K562 (cell line): ENCODE results near the gene MAP3K4. TPM values are rescaled to one million over a fixed set of nuclear protein-coding genes. Genes with fewer than 3 reads are reported as not detected.

Experiments
- ATAC-seq: fragments of 200-7000 bp; cut with Tn5 transposase; 3 replicates; pipeline ENCODE4 v1.9.1; 2020; ENCODE audit warnings: moderate library complexity
- BruUV-seq: library from RNA; stranded (reverse); fragments of 400-500 nt; replicated peaks from 2 replicates; lab custom pipeline; 2021; lab: Mats Ljungman, UMichigan
- CTCF ChIA-PET: fragments of 300-600 bp; formaldehyde crosslinking; extraction: SDS; loops from one replicate; lab custom pipeline; 2021; ENCODE audit warnings: low intra/inter-chr PET ratio; lab: Yijun Ruan, JAX
- POLR2A ChIA-PET: fragments of 300-600, 350-650 bp; sonication (Branson Sonifier 250); formaldehyde crosslinking; extraction: SDS; loops from one replicate; lab custom pipeline; 2021; ENCODE audit warnings: antibody characterized with exemption, inconsistent platforms; lab: Yijun Ruan, JAX
- DNase-seq, 4 experiments: peaks; one replicate each; pipeline versions ENCODE4 v3.0.0 to v3.0.0-alpha.2; 2011 to 2018; ENCODE audit warnings: low spot score in 3 of 4, mixed read lengths in 3 of 4; ENCODE audit errors: extremely low read depth in 1 of 4
- FAIRE-seq: peaks from 2 replicates; lab custom pipeline; 2011; peaks lifted over from hg19 to GRCh38; lab: Jason Lieb, UNC
- H2AFZ ChIP-seq: 2 replicates; pipeline ENCODE4 v1.6.0; 2011; ENCODE audit warnings: low read depth, low read length, control low read depth, inconsistent platforms
- H3K27ac ChIP-seq: fragments of 200-600 bp; 3 replicates; pipeline ENCODE4 v1.8.0; 2011; ENCODE audit warnings: low read depth, mild to moderate bottlenecking, control low read depth, inconsistent platforms, low read length, moderate library complexity, mixed read lengths; ENCODE audit errors: extremely low read depth
- H3K27me3 ChIP-seq, 2 experiments: fragments of 300-600 bp in 1 of 2; 2 replicates in 1 of 2; 3 replicates in 1 of 2; pipeline versions ENCODE4 v1.6.0 to v1.8.0; 2011; ENCODE audit warnings: inconsistent platforms in 2 of 2, low read length in 2 of 2, mild to moderate bottlenecking in 1 of 2, mixed read lengths in 1 of 2, moderate library complexity in 1 of 2; ENCODE audit not compliant: control insufficient read depth in 2 of 2, insufficient read depth in 2 of 2
- H3K36me3 ChIP-seq: fragments of 300-600 bp; 3 replicates; pipeline ENCODE4 v1.8.0; 2011; ENCODE audit warnings: mild to moderate bottlenecking, low read length, inconsistent platforms; ENCODE audit not compliant: control insufficient read depth, insufficient read depth
- H3K4me1 ChIP-seq, 2 experiments: fragments of 200-600 bp in 1 of 2; replicated peaks in 1 of 2; 2 replicates in 1 of 2; 3 replicates in 1 of 2; pipeline versions ENCODE4 v1.5.1 to v1.8.0; 2011; ENCODE audit warnings: inconsistent platforms in 2 of 2, low read length in 2 of 2, mild to moderate bottlenecking in 1 of 2, mixed read lengths in 1 of 2, moderate library complexity in 1 of 2; ENCODE audit not compliant: control insufficient read depth in 2 of 2, insufficient read depth in 2 of 2
- H3K4me2 ChIP-seq: 2 replicates; pipeline ENCODE4 v1.6.1; 2011; ENCODE audit warnings: low read length, control low read depth, inconsistent platforms, mixed read lengths; ENCODE audit not compliant: insufficient read depth
- H3K4me3 ChIP-seq: fragments of 200-600 bp; sonication (generic), shearing (Covaris generic); 2 replicates; pipeline ENCODE4 v1.5.1; 2016; ENCODE audit warnings: control low read depth, inconsistent platforms
- H3K79me2 ChIP-seq: fragments of 200-600 bp; 3 replicates; pipeline ENCODE4 v1.8.0; 2011; ENCODE audit warnings: low read length, inconsistent platforms; ENCODE audit not compliant: control insufficient read depth, insufficient read depth
- H3K9ac ChIP-seq, 2 experiments: 2 replicates each; pipeline versions ENCODE4 v1.6.0 to v1.6.1; 2011; ENCODE audit warnings: low read depth in 2 of 2, low read length in 2 of 2, control low read depth in 1 of 2, inconsistent platforms in 1 of 2, mild to moderate bottlenecking in 1 of 2, mixed read lengths in 1 of 2; ENCODE audit not compliant: insufficient read depth in 1 of 2
- H3K9me1 ChIP-seq: one replicate; pipeline ENCODE4 v1.6.0; 2011; ENCODE audit warnings: inconsistent platforms, mild to moderate bottlenecking, low read length, moderate library complexity; ENCODE audit not compliant: control insufficient read depth, insufficient read depth
- H3K9me3 ChIP-seq: replicated peaks from 2 replicates; pipeline ENCODE4 v1.5.1; 2011; ENCODE audit warnings: low read depth, low read length, inconsistent platforms; ENCODE audit not compliant: control insufficient read depth, insufficient read depth
- H4K20me1 ChIP-seq: replicated peaks from 2 replicates; pipeline ENCODE4 v1.6.1; 2011; ENCODE audit warnings: low read length, inconsistent platforms, mixed read lengths; ENCODE audit not compliant: control insufficient read depth, insufficient read depth
- KAT8 ChIP-seq: fragments of 450-650 bp; IDR thresholded peaks from 2 replicates; pipeline ENCODE4 v1.6.1; 2016; ENCODE audit warnings: low read depth, mild to moderate bottlenecking
- RB1 ChIP-seq: fragments of 450-650 bp; IDR thresholded peaks from 2 replicates; pipeline ENCODE4 v1.6.1; 2017; ENCODE audit warnings: low read depth, mild to moderate bottlenecking
- REST ChIP-seq, 2 experiments: fragments of 450-650 bp; formaldehyde crosslinking in 1 of 2; IDR thresholded peaks; 2 replicates each; pipeline versions ENCODE4 v1.4.0 to v1.6.1; 2014 to 2020; ENCODE audit warnings: mild to moderate bottlenecking in 2 of 2, borderline replicate concordance in 1 of 2, low read depth in 1 of 2
- SFPQ ChIP-seq: fragments of 200-400 bp; formaldehyde crosslinking; IDR thresholded peaks from 2 replicates; pipeline ENCODE4 v1.6.1; 2017; ENCODE audit warnings: mild to moderate bottlenecking, low read depth, low read length, moderate library complexity
- TSHZ1 ChIP-seq: fragments of 250-450 bp; sonication (Bioruptor Pico); IDR thresholded peaks from 2 replicates; pipeline ENCODE4 v1.4.0; 2020; ENCODE audit warnings: mild to moderate bottlenecking, moderate library complexity
- WGBS: fragments of 100-300 bp; shearing (Covaris generic); methylation state at CpG from one replicate; pipeline ENCODE4 v1.1.6; 2016; ENCODE audit warnings: low coverage, mixed read lengths; ENCODE audit not compliant: insufficient coverage; ENCODE audit errors: missing lambda C conversion rate; 5-methylcytosine and 5-hydroxymethylcytosine counted together
- in situ Hi-C: fragments of 300-500 bp; cut with MboI; formaldehyde crosslinking; loops from 4 replicates; pipeline ENCODE4 v1.15.0; 2018; ENCODE audit warnings: inconsistent platforms, mixed read lengths
- intact Hi-C: fragments of 100-400 bp; cut with micrococcal nuclease; formaldehyde crosslinking; loops from 2 replicates; pipeline ENCODE4 v1.14.2; 2022
- polyA plus RNA-seq, 8 experiments: library from polyadenylated mRNA; depleted of rRNA in 4 of 8; stranded (reverse) in 5 of 8; unstranded in 3 of 8; fragments of >200 nt; fragmentation: Nextera tagmentation in 2 of 8; fragmentation: Illumina TruSeq in 1 of 8; extraction: Ambion mirVana in 2 of 8; extraction: Trizol in 1 of 8; gene quantifications; 2 replicates each; pipeline versions ENCODE4 v1.2.1 to v1.2.3, GENCODE V29; 2011 to 2014; ENCODE audit warnings: inconsistent platforms in 1 of 8, missing spikeins in 1 of 8
- total RNA-seq, 7 experiments: library from RNA; depleted of rRNA in 6 of 7; stranded (reverse); fragments of >200 nt in 6 of 7; fragmentation: Illumina TruSeq in 2 of 7; extraction: Trizol in 2 of 7; gene quantifications; 2 replicates each; pipeline versions ENCODE4 v1.2.1 to v1.2.3, GENCODE V29; 2011 to 2021; ENCODE audit warnings: low replicate concordance in 1 of 7

MAP3K4 gene
- total and polyA plus RNA-seq, 9 of the 15 experiments (the other 6 are each of a cell fraction or from before 2014, with no cell fraction given): 21.0 to 77.2 (median 48.9) TPM

- no TSS peak for BruUV-seq
- CTCF ChIA-PET: interaction anchor here (1.3 to 1.5 kb wide), 2 partner anchors 233 to 236 kb away, joined by 4 to 7 read pairs; no protein-coding TSS in a partner anchor
- in situ Hi-C loops: no loop called here
- TF ChIP-seq REST (IDR thresholded peaks at IDR 0.05; ENCODE audit: borderline replicate concordance) (peak; percentile 61; the same call in 1 of the 2 replicates), REST (CRISPR knock-in tag; IDR thresholded peaks at IDR 0.05; ENCODE audit: low read depth) (no peak), KAT8 (no peak), TSHZ1 (CRISPR knock-in tag) (no peak), SFPQ (no peak), RB1 (0 out of 2 replicates have a peak, but pooled peaks have one; percentile 17)
Measured at GRCh38 chr6:161137320-161137719, 145.8 kb downstream of the MAP3K4 start.

More at GRCh38 chr6:161137320-161137719, 145.8 kb downstream of the MAP3K4 start:
- Histone ChIP-seq H3K9me1 (no peaks in the 10 kb centered on the region), H3K27me3 (no peaks in the 10 kb centered on the region), H3K36me3 (peaks cover 5% of the 10 kb centered on the region; the same call in 1 of the 3 replicates), H3K27ac (no peak overlapping the region), H3K9me3 (no peaks in the 10 kb centered on the region), H2AFZ (no peak overlapping the region), H3K4me3 (no peak overlapping the region), H3K9ac (no peak overlapping the region), H3K4me2 (no peak overlapping the region), H4K20me1 (no peaks in the 10 kb centered on the region), H3K4me1 (peaks cover 4 to 31% of the 10 kb centered on the region in 2 experiments; a peak in 3 of 5 replicates), H3K79me2 (no peaks in the 10 kb centered on the region)
- POLR2A ChIA-PET: interaction anchor here (1.0 kb wide), 1 partner anchor 238 kb away, joined by 3 read pairs; no protein-coding TSS in a partner anchor
- WGBS: 59% methylated on average over 11 of the region's 11 CpGs
- FAIRE-seq (no peak), DNase-seq (no peak), ATAC-seq (peak; percentile 29)
- intact Hi-C loops: loop anchor here (1.0 kb wide), 2 partner anchors 215 to 237 kb away; no protein-coding TSS in a partner anchor
